ENCODE measurements around the gene NID1.

GRCh38 chr1:235958021-235958420, 106.9 kb downstream of the NID1 start:
- TF ChIP-seq CTCF (conservative IDR thresholded peaks at IDR 0.05) (no peak), ZFX (IDR thresholded peaks at IDR 0.05) (no peak)

Data from C4-2B (cell line).